Bronchial epithelial cell (primary cell): ENCODE data around the gene SCD5. TPM values are rescaled to one million over a fixed set of nuclear protein-coding genes. Genes with fewer than 3 reads are reported as not detected.

Experiments used
- DNase-seq: peaks from one replicate; pipeline ENCODE4 v3.0.0-alpha.2; 2010; ENCODE audit warnings: low read depth
- FAIRE-seq: peaks from 2 replicates; lab custom pipeline; 2011; peaks lifted over from hg19 to GRCh38; lab: Jason Lieb, UNC
- H3K27me3 ChIP-seq: 2 replicates; pipeline ENCODE4 v1.5.1; 2011; ENCODE audit warnings: low read length; ENCODE audit not compliant: control insufficient read depth, insufficient read depth
- H3K36me3 ChIP-seq: 2 replicates; pipeline ENCODE4 v1.5.1; 2011; ENCODE audit warnings: low read length; ENCODE audit not compliant: control insufficient read depth, insufficient read depth
- H3K4me3 ChIP-seq: 2 replicates; pipeline ENCODE4 v1.5.1; 2011; ENCODE audit warnings: mild to moderate bottlenecking, low read depth, low read length, control low read depth
- CTCF ChIP-seq: IDR thresholded peaks from 2 replicates; pipeline ENCODE4 v1.5.1; 2011; ENCODE audit warnings: mild to moderate bottlenecking, moderate library complexity, low read length, control low read depth, inconsistent platforms; ENCODE audit not compliant: insufficient read depth, severe bottlenecking
- total RNA-seq: library from RNA; depleted of rRNA; stranded (reverse); fragments of >200 nt; gene quantifications from 2 replicates; pipeline ENCODE4 v1.2.1, GENCODE V29; 2014

The SCD5 gene
- total RNA-seq, 1 donor from 2014 or later = 1.3 TPM

GRCh38 chr4:82705169-82705927 is 93.2 kb downstream of the SCD5 start:
- Histone ChIP-seq H3K27me3 (no peaks in the 10 kb centered on the region), H3K4me3 (no peak overlapping the region), H3K36me3 (no peaks in the 10 kb centered on the region)
- no peak for TF ChIP-seq CTCF
- DNase-seq (no peak), FAIRE-seq (no peak)

- Histone ChIP-seq H3K36me3 (no peaks in the 10 kb centered on the region), H3K27me3 (no peaks in the 10 kb centered on the region), H3K4me3 (no peak overlapping the region)
- TF ChIP-seq CTCF = no peak
- no peak for FAIRE-seq
- DNase-seq = no peak
These were observed 94.4 kb downstream of the SCD5 start for GRCh38 chr4:82704156-82704555.

GRCh38 chr4:82698412-82698811 is 100.2 kb downstream of the SCD5 start:
- TF ChIP-seq CTCF = no peak
- no peak overlapping the region for H3K4me3 ChIP-seq
- peaks cover 1% of the 10 kb centered on the region for H3K36me3 ChIP-seq
- DNase-seq (no peak), FAIRE-seq (no peak)
- no peaks in the 10 kb centered on the region for H3K27me3 ChIP-seq

GRCh38 chr4:82697561-82697960 is 101.0 kb downstream of the SCD5 start:
- DNase-seq = no peak
- Histone ChIP-seq H3K36me3 (peaks cover 1% of the 10 kb centered on the region), H3K27me3 (no peaks in the 10 kb centered on the region), H3K4me3 (no peak overlapping the region)
- no peak for TF ChIP-seq CTCF
- peak; percentile 88 for FAIRE-seq

- no peak for TF ChIP-seq CTCF
- FAIRE-seq (no peak), DNase-seq (no peak)
- H3K36me3 ChIP-seq = peaks cover 1% of the 10 kb centered on the region
- H3K27me3 ChIP-seq = no peaks in the 10 kb centered on the region
- H3K4me3 ChIP-seq = no peak overlapping the region
These were observed 102.3 kb downstream of the SCD5 start for GRCh38 chr4:82696117-82696860.
